DND-41 (cell line): ENCODE data around the gene VAMP1.

Source experiments
- ATAC-seq: fragments of 200-7000 bp; cut with Tn5 transposase; 3 replicates; pipeline ENCODE4 v1.9.1; 2021; ENCODE audit warnings: low read depth; ENCODE audit not compliant: insufficient read depth
- DNase-seq: peaks from one replicate; pipeline ENCODE4 v3.0.0-alpha.2; 2020
- H2AFZ ChIP-seq: 2 replicates; pipeline ENCODE4 v1.6.0; 2012; ENCODE audit warnings: low read depth, low read length
- H3K27ac ChIP-seq: 2 replicates; pipeline ENCODE4 v1.5.1; 2012; ENCODE audit warnings: low read length, inconsistent platforms
- H3K27me3 ChIP-seq: fragments of 200-600 bp; sonication (generic); 2 replicates; pipeline ENCODE4 v1.6.0; 2012; ENCODE audit warnings: low read length, mild to moderate bottlenecking, inconsistent platforms; ENCODE audit not compliant: insufficient read depth, poor library complexity
- H3K36me3 ChIP-seq: 2 replicates; pipeline ENCODE4 v1.5.1; 2012; ENCODE audit warnings: low read length, inconsistent platforms; ENCODE audit not compliant: insufficient read depth
- H3K4me1 ChIP-seq: 2 replicates; pipeline ENCODE4 v1.5.1; 2012; ENCODE audit warnings: mild to moderate bottlenecking, low read length; ENCODE audit not compliant: insufficient read depth
- H3K4me2 ChIP-seq: 2 replicates; pipeline ENCODE4 v1.6.0; 2012; ENCODE audit warnings: mild to moderate bottlenecking, moderate library complexity, low read length, inconsistent platforms; ENCODE audit not compliant: insufficient read depth
- H3K4me3 ChIP-seq, 2 experiments: fragments of 200-600 bp in 1 of 2; shearing (Covaris generic) in 1 of 2; 2 replicates each; pipeline ENCODE4 v1.5.1; 2012 to 2016; ENCODE audit warnings: inconsistent platforms in 2 of 2, low read length in 2 of 2, mild to moderate bottlenecking in 2 of 2, low read depth in 1 of 2, moderate library complexity in 1 of 2
- H3K79me2 ChIP-seq: 2 replicates; pipeline ENCODE4 v1.6.0; 2012; ENCODE audit warnings: low read length, inconsistent platforms; ENCODE audit not compliant: insufficient read depth
- H3K9ac ChIP-seq: 2 replicates; pipeline ENCODE4 v1.6.0; 2012; ENCODE audit warnings: low read depth, mild to moderate bottlenecking, inconsistent platforms, low read length, moderate library complexity
- H3K9me3 ChIP-seq: 2 replicates; pipeline ENCODE4 v1.5.1; 2012; ENCODE audit warnings: low read length, moderate library complexity, mild to moderate bottlenecking, inconsistent platforms; ENCODE audit not compliant: insufficient read depth, severe bottlenecking
- H4K20me1 ChIP-seq: 2 replicates; pipeline ENCODE4 v1.6.0; 2012; ENCODE audit warnings: low read length; ENCODE audit not compliant: insufficient read depth
- EZH2 ChIP-seq: IDR thresholded peaks from 3 replicates; pipeline ENCODE4 v1.6.1; 2012; ENCODE audit warnings: borderline replicate concordance, low read depth, mild to moderate bottlenecking, moderate library complexity, low read length, inconsistent platforms; ENCODE audit not compliant: severe bottlenecking
- TF ChIP-seq, protein P1 (sequence below): IDR thresholded peaks from 2 replicates; pipeline ENCODE4 v1.5.1; 2012; ENCODE audit warnings: borderline replicate concordance, low read length, moderate library complexity, mild to moderate bottlenecking; ENCODE audit not compliant: poor library complexity, severe bottlenecking; ENCODE audit errors: extremely low read depth

Gene VAMP1

DNA sequence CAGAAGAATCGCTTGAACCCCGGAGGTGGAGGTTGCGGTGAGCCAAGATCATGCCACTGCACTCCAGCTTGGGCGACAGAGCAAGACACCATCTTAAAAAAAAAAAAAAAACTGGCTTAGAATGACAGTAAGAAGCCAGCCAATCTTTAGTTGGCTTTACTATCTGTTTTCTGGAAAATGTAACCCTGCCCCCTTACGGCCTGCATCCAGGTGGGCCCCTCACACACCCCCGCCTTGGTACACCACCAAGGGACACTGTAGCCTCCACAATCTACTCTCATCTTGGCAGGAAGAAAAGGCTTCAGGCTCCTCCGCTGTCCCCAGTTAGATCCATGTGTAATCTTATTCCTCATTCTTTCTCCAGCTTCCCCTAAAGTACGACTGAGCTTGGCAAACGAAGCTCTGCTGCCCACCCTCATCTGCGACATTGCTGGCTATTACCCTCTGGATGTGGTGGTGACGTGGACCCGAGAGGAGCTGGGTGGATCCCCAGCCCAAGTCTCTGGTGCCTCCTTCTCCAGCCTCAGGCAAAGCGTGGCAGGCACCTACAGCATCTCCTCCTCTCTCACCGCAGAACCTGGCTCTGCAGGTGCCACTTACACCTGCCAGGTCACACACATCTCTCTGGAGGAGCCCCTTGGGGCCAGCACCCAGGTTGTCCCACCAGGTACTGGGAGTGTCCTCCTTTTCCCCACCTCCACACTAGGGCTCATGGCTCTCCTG lies 12.0 kb downstream of the VAMP1 start:
- Histone ChIP-seq H3K4me2 (no peak overlapping the region), H3K9me3 (no peaks in the 10 kb centered on the region), H3K79me2 (peaks cover 7% of the 10 kb centered on the region; the same call in 1 of the 2 replicates), H3K27ac (no peak overlapping the region), H3K4me1 (peaks cover 40% of the 10 kb centered on the region), H2AFZ (no peak overlapping the region), H3K36me3 (peaks cover 76% of the 10 kb centered on the region), H3K4me3 (no peak overlapping the region), H3K9ac (no peak overlapping the region), H4K20me1 (no peaks in the 10 kb centered on the region), H3K27me3 (no peaks in the 10 kb centered on the region)
- ATAC-seq (no peak), DNase-seq (no peak)
- TF ChIP-seq, protein P1, sequence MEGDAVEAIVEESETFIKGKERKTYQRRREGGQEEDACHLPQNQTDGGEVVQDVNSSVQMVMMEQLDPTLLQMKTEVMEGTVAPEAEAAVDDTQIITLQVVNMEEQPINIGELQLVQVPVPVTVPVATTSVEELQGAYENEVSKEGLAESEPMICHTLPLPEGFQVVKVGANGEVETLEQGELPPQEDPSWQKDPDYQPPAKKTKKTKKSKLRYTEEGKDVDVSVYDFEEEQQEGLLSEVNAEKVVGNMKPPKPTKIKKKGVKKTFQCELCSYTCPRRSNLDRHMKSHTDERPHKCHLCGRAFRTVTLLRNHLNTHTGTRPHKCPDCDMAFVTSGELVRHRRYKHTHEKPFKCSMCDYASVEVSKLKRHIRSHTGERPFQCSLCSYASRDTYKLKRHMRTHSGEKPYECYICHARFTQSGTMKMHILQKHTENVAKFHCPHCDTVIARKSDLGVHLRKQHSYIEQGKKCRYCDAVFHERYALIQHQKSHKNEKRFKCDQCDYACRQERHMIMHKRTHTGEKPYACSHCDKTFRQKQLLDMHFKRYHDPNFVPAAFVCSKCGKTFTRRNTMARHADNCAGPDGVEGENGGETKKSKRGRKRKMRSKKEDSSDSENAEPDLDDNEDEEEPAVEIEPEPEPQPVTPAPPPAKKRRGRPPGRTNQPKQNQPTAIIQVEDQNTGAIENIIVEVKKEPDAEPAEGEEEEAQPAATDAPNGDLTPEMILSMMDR = no peak
- TF ChIP-seq EZH2 = no peak

DNA sequence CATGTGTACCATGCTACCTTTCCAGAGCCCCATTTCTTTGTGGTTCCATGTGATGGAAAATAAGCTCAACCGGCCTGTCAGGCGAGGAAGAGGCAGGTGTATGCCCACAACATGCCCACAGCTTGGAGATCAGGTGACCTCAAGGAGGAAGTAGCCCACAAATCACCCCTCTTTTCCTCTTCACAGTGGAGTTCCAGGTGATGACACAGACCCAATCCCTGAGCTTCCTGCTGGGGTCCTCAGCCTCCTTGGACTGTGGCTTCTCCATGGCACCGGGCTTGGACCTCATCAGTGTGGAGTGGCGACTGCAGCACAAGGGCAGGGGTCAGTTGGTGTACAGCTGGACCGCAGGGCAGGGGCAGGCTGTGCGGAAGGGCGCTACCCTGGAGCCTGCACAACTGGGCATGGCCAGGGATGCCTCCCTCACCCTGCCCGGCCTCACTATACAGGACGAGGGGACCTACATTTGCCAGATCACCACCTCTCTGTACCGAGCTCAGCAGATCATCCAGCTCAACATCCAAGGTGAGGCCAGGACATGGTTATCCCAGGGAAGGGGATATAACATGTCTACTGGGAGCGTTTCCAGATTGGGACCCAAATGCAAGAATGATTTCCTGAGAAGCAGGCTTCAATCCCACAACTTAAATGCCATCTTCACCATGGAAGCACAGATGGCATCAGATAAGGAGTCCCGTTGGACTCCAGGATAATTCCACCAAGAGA lies 13.1 kb downstream of the VAMP1 start:
- no peak overlapping the region for H3K4me2 ChIP-seq
- no peaks in the 10 kb centered on the region for H3K9me3 ChIP-seq
- DNase-seq = no peak
- no peak overlapping the region for H3K9ac ChIP-seq
- H3K36me3 ChIP-seq = peaks cover 70% of the 10 kb centered on the region
- H3K27ac ChIP-seq = peak overlapping the region; percentile 22; the same call in 1 of the 2 replicates
- peaks cover 40% of the 10 kb centered on the region for H3K4me1 ChIP-seq
- H3K79me2 ChIP-seq = peaks cover 12% of the 10 kb centered on the region
- no peak overlapping the region for H3K4me3 ChIP-seq
- TF ChIP-seq, protein P1 = no peak
- TF ChIP-seq EZH2 = no peak
- H2AFZ ChIP-seq = no peak overlapping the region
- ATAC-seq = no peak
- no peaks in the 10 kb centered on the region for H4K20me1 ChIP-seq
- H3K27me3 ChIP-seq = no peaks in the 10 kb centered on the region

DNA sequence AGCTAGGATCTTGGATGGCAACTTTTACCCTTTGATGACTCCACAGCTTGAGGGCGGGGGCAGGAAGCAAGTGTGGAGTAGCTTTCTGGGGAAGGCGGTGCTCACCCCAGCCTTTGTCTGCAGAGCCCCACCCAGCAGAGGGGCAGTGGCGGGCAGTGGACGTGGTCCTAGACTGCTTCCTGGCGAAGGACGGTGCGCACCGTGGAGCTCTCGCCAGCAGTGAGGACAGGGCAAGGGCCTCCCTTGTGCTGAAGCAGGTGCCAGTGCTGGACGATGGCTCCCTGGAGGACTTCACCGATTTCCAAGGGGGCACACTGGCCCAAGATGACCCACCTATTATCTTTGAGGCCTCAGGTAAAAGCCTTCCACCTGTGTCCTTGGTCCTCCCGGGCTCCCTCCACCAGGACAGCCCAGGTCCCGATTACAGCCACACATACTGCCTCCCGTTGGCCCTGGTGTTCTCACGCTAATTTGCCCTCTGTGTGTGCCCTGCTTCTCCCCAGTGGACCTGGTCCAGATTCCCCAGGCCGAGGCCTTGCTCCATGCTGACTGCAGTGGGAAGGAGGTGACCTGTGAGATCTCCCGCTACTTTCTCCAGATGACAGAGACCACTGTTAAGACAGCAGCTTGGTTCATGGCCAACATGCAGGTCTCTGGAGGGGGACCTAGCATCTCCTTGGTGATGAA lies 17.4 kb downstream of the VAMP1 start:
- H4K20me1 ChIP-seq = no peaks in the 10 kb centered on the region
- H3K4me1 ChIP-seq = peaks cover 32% of the 10 kb centered on the region
- peaks cover 22% of the 10 kb centered on the region for H3K79me2 ChIP-seq
- H3K9me3 ChIP-seq = no peaks in the 10 kb centered on the region
- ATAC-seq (no peak), DNase-seq (peak; percentile 60)
- H3K36me3 ChIP-seq = peaks cover 36% of the 10 kb centered on the region
- TF ChIP-seq EZH2 = no peak
- TF ChIP-seq, protein P1 = no peak
- H3K4me2 ChIP-seq = peak overlapping the region; percentile 84
- peak overlapping the region; percentile 87 for H3K9ac ChIP-seq
- H3K27ac ChIP-seq = peak overlapping the region; percentile 97
- H3K4me3 ChIP-seq = peak overlapping the region; percentile 36 to 78
- no peaks in the 10 kb centered on the region for H3K27me3 ChIP-seq
- H2AFZ ChIP-seq = peak overlapping the region; percentile 85; the same call in 1 of the 2 replicates
